Type B pancreatic cell (in vitro differentiated cells): ENCODE measurements around the gene HADHA. TPM values are rescaled to one million over a fixed set of nuclear protein-coding genes. Genes with fewer than 3 reads are reported as not detected.
A peak's percentile ranks its signal among the peaks of the same experiment; 100 is the strongest.

Experiments used
- DNase-seq: peaks from one replicate; pipeline ENCODE4 v3.0.0; 2021; ENCODE audit warnings: mixed read lengths; ENCODE audit not compliant: unreplicated experiment; ENCODE audit errors: extremely low spot score
- H3K27ac Mint-ChIP-seq: 2 replicates; pipeline ENCODE4 v1.8.0; 2021; ENCODE audit warnings: mild to moderate bottlenecking, mixed read lengths
- H3K27me3 Mint-ChIP-seq: 2 replicates; pipeline ENCODE4 v1.8.0; 2021; ENCODE audit warnings: mixed read lengths
- H3K36me3 Mint-ChIP-seq: 2 replicates; pipeline ENCODE4 v1.8.0; 2021; ENCODE audit warnings: mixed read lengths
- H3K4me1 Mint-ChIP-seq: one replicate; pipeline ENCODE4 v1.8.0; 2021; ENCODE audit warnings: mixed read lengths; ENCODE audit not compliant: unreplicated experiment
- H3K4me3 Mint-ChIP-seq: 2 replicates; pipeline ENCODE4 v1.8.0; 2021; ENCODE audit warnings: mild to moderate bottlenecking, mixed read lengths
- H3K9me3 Mint-ChIP-seq: 2 replicates; pipeline ENCODE4 v1.8.0; 2021; ENCODE audit warnings: mixed read lengths
- total RNA-seq: library from RNA; stranded (reverse); gene quantifications from 2 replicates; pipeline ENCODE4 v1.2.1, GENCODE V29; 2021; ENCODE audit warnings: low replicate concordance
- TF ChIP-seq, protein P1 (sequence below): fragments of 200-600 bp; sonication (generic); conservative IDR thresholded peaks from 2 replicates; pipeline ENCODE4 v1.5.0; 2021; ENCODE audit warnings: antibody characterized with exemption, mild to moderate bottlenecking

HADHA gene
- total RNA-seq, 1 donor from 2014 or later, result 137 TPM

GRCh38 chr2:26283606-26284005 lies 39.2 kb upstream of the HADHA start:
- H3K27ac Mint-ChIP-seq, result peak overlapping the region; percentile 80

DNA sequence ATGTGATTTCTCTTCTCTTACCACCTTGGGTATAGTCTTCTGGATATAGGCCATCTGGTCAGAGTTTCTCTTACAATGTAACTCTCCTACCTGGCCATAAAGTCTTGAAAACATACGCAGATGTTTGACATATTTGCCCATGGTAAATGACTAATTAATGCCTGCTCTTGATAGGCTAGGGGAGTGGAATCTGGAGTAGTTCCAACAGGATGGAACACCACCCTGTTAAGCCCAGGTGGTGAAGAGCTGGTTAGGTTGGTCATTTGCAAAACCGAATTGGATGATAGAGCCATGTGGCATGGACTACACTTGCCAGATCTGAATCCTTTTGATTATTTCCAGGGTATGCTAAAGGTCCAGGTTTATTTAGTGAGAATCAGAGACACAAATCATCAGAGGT lies 36.8 kb upstream of the HADHA start:
- Mint-ChIP-seq H3K4me1 (no peaks in the 10 kb centered on the region), H3K4me3 (no peak overlapping the region), H3K9me3 (no peaks in the 10 kb centered on the region), H3K36me3 (peaks cover 32% of the 10 kb centered on the region), H3K27ac (no peak overlapping the region), H3K27me3 (no peaks in the 10 kb centered on the region)
- TF ChIP-seq, protein P1, sequence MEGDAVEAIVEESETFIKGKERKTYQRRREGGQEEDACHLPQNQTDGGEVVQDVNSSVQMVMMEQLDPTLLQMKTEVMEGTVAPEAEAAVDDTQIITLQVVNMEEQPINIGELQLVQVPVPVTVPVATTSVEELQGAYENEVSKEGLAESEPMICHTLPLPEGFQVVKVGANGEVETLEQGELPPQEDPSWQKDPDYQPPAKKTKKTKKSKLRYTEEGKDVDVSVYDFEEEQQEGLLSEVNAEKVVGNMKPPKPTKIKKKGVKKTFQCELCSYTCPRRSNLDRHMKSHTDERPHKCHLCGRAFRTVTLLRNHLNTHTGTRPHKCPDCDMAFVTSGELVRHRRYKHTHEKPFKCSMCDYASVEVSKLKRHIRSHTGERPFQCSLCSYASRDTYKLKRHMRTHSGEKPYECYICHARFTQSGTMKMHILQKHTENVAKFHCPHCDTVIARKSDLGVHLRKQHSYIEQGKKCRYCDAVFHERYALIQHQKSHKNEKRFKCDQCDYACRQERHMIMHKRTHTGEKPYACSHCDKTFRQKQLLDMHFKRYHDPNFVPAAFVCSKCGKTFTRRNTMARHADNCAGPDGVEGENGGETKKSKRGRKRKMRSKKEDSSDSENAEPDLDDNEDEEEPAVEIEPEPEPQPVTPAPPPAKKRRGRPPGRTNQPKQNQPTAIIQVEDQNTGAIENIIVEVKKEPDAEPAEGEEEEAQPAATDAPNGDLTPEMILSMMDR, result no peak
- DNase-seq, result no peak

More at GRCh38 chr2:26283606-26284005, 39.2 kb upstream of the HADHA start:
- DNase-seq, result no peak
- Mint-ChIP-seq H3K36me3 (peaks cover 30% of the 10 kb centered on the region), H3K27me3 (no peaks in the 10 kb centered on the region), H3K4me1 (no peaks in the 10 kb centered on the region), H3K9me3 (no peaks in the 10 kb centered on the region), H3K4me3 (no peak overlapping the region)
- TF ChIP-seq, protein P1, result no peak

- Mint-ChIP-seq H3K36me3 (peaks cover 27% of the 10 kb centered on the region), H3K4me1 (no peaks in the 10 kb centered on the region), H3K27ac (no peak overlapping the region), H3K4me3 (no peak overlapping the region), H3K9me3 (no peaks in the 10 kb centered on the region), H3K27me3 (no peaks in the 10 kb centered on the region)
- TF ChIP-seq, protein P1, result no peak
- no peak for DNase-seq
Observed at GRCh38 chr2:26279886-26280285, 35.5 kb upstream of the HADHA start.

GRCh38 chr2:26276484-26277227 lies 32.2 kb upstream of the HADHA start:
- H3K27me3 Mint-ChIP-seq, result no peaks in the 10 kb centered on the region
- H3K9me3 Mint-ChIP-seq, result no peaks in the 10 kb centered on the region
- no peak overlapping the region for H3K27ac Mint-ChIP-seq
- H3K4me3 Mint-ChIP-seq, result no peak overlapping the region
- TF ChIP-seq, protein P1, result no peak
- H3K36me3 Mint-ChIP-seq, result peaks cover 12% of the 10 kb centered on the region
- H3K4me1 Mint-ChIP-seq, result no peaks in the 10 kb centered on the region
- DNase-seq, result no peak

DNA sequence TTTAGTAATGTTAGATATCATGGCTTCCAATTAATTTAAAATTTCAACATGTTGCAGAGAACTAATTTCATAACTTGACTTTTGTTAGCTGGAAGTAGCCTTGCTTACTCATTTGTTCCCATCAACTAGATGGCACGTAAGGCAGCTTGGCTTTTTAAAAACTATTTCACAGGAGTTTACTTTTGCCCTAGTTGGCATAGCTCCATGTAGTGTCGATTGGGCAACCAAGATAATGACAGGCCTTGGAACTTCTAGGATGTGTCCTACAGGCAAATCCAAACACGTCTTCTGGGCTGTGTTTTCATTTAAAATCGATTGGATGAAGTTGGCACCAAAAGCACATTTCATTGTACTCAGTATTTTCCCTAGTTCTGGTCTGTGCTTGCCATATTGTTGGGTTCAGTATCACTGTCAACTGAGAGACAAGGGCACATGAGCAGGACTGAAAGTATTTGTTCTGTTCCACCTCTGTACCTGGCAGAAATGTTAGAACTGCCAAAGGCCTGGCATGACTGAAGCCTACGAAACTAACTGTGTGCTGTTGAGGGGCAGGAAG lies 29.7 kb upstream of the HADHA start:
- Mint-ChIP-seq H3K27ac (no peak overlapping the region), H3K27me3 (no peaks in the 10 kb centered on the region), H3K4me1 (no peaks in the 10 kb centered on the region), H3K9me3 (no peaks in the 10 kb centered on the region), H3K36me3 (peaks cover 3% of the 10 kb centered on the region), H3K4me3 (no peak overlapping the region)
- TF ChIP-seq, protein P1, result no peak
- DNase-seq, result no peak
